ENCODE data around the gene SOCS7. TPM values are rescaled to one million over a fixed set of nuclear protein-coding genes. Genes with fewer than 3 reads are reported as not detected.

Gene SOCS7
- total RNA-seq, 1 experiment from 2014 or later, result 24.6 TPM

Other genes starting within 250 kb of the SOCS7 start
- not detected in 2 replicates for gene TBC1D3E, start 223.9 kb upstream of the SOCS7 start, total RNA-seq (2014; rRNA removed; shearing (Covaris generic))
- not detected in 2 replicates for gene TBC1D3, start 159.3 kb upstream of the SOCS7 start, total RNA-seq (2014; rRNA removed; shearing (Covaris generic))
- gene MRPL45, start 54.7 kb upstream of the SOCS7 start, total RNA-seq (2014; rRNA removed; shearing (Covaris generic)), result 98.8 and 103 TPM in 2 replicates
- 0.03 and 0.05 TPM in 2 replicates for gene GPR179, start 7.9 kb upstream of the SOCS7 start, total RNA-seq (2014; rRNA removed; shearing (Covaris generic))
- 11.2 and 18.5 TPM in 2 replicates for gene ARHGAP23, start 76.6 kb downstream of the SOCS7 start, total RNA-seq (2014; rRNA removed; shearing (Covaris generic))

Measured in NCI-H460 (cell line).